B cell (primary cell): ENCODE results near the gene RALA. TPM values are rescaled to one million over a fixed set of nuclear protein-coding genes. Genes with fewer than 3 reads are reported as not detected.

Experiments
- ATAC-seq: fragments of 200-7000 bp; cut with Tn5 transposase; one replicate; pipeline ENCODE4 v1.10.0; 2021; ENCODE audit warnings: low read depth, mild to moderate bottlenecking, moderate number of reproducible peaks, moderate library complexity
- CTCF ChIA-PET: fragments of 350-600 bp; sonication (Branson Sonifier 250); formaldehyde crosslinking; loops from one replicate; lab custom pipeline; 2021; ENCODE audit warnings: antibody characterized with exemption, inconsistent platforms; lab: Charles Lee
- POLR2A ChIA-PET: fragments of 350-600 bp; sonication (Branson Sonifier 250); formaldehyde crosslinking; loops from one replicate; lab custom pipeline; 2021; ENCODE audit warnings: antibody characterized with exemption; lab: Charles Lee
- DNase-seq: peaks from one replicate; pipeline ENCODE4 v3.0.0; 2013
- H2AFZ ChIP-seq: 2 replicates; pipeline ENCODE4 v1.6.1; 2012; ENCODE audit warnings: mild to moderate bottlenecking, low read depth, low read length; ENCODE audit not compliant: insufficient read depth, poor library complexity, severe bottlenecking
- H3K27ac ChIP-seq, 2 donors: 1 replicate in 1 of 2; 2 replicates in 1 of 2; pipeline ENCODE4 v1.5.1; 2012 to 2013; ENCODE audit warnings: low read length in 2 of 2, mild to moderate bottlenecking in 2 of 2, moderate library complexity in 1 of 2
- H3K27me3 ChIP-seq, 4 experiments: fragments of 200-600 bp in 1 of 4; sonication (generic) in 1 of 4; replicated peaks in 1 of 4; 1 replicate in 2 of 4; 2 replicates in 2 of 4; pipeline versions ENCODE4 v1.6.1 to v1.7.0; 2013 to 2016; ENCODE audit warnings: low read length in 3 of 4, mild to moderate bottlenecking in 2 of 4, mixed read lengths in 1 of 4, moderate library complexity in 1 of 4; ENCODE audit not compliant: insufficient read depth in 4 of 4, control insufficient read depth in 3 of 4; ENCODE audit errors: control extremely low read depth in 1 of 4
- H3K36me3 ChIP-seq, 2 experiments: replicated peaks in 1 of 2; 1 replicate in 1 of 2; 2 replicates in 1 of 2; pipeline versions ENCODE4 v1.6.1 to v1.7.1; 2013; ENCODE audit warnings: low read length in 1 of 2; ENCODE audit not compliant: insufficient read depth in 2 of 2, control insufficient read depth in 1 of 2; ENCODE audit errors: control extremely low read depth in 1 of 2, extremely low read depth in 1 of 2
- H3K4me1 ChIP-seq, 2 donors: fragments of 200-600 bp in 1 of 2; sonication (generic) in 1 of 2; 1 replicate in 1 of 2; 2 replicates in 1 of 2; pipeline versions ENCODE4 v1.5.1 to v1.6.1; 2013 to 2017; ENCODE audit warnings: low read length in 2 of 2; ENCODE audit not compliant: control insufficient read depth in 2 of 2, insufficient read depth in 2 of 2
- H3K4me2 ChIP-seq: replicated peaks from 2 replicates; pipeline ENCODE3; 2012; ENCODE audit warnings: mild to moderate bottlenecking, low read depth, low read length; ENCODE audit not compliant: poor library complexity, severe bottlenecking
- H3K4me3 ChIP-seq, 5 experiments: fragments of 200-600 bp in 1 of 5; sonication (generic) in 1 of 5; 1 replicate in 3 of 5; 2 replicates in 2 of 5; pipeline versions ENCODE4 v1.5.1 to v1.7.0; 2011 to 2016; ENCODE audit warnings: low read length in 4 of 5, mild to moderate bottlenecking in 4 of 5, low read depth in 2 of 5, control low read depth in 1 of 5, moderate library complexity in 1 of 5; ENCODE audit not compliant: insufficient read depth in 1 of 5; ENCODE audit errors: control extremely low read depth in 1 of 5, extremely low read depth in 1 of 5
- H3K79me2 ChIP-seq: fragments of 200-600 bp; sonication (generic); one replicate; pipeline ENCODE4 v1.6.0; 2016; ENCODE audit warnings: low read length; ENCODE audit not compliant: control insufficient read depth, insufficient read depth
- H3K9ac ChIP-seq: fragments of 200-600 bp; sonication (generic); 2 replicates; pipeline ENCODE4 v1.6.1; 2017; ENCODE audit warnings: mild to moderate bottlenecking, low read length, moderate library complexity
- H3K9me3 ChIP-seq, 3 donors: one replicate each; pipeline versions ENCODE4 v1.6.1 to v1.7.1; 2013; ENCODE audit warnings: low read length in 2 of 3; ENCODE audit not compliant: control insufficient read depth in 2 of 3, insufficient read depth in 1 of 3; ENCODE audit errors: control extremely low read depth in 1 of 3
- H4K20me1 ChIP-seq: 2 replicates; pipeline ENCODE4 v1.6.0; 2012; ENCODE audit warnings: mild to moderate bottlenecking, low read length; ENCODE audit not compliant: insufficient read depth, control insufficient read depth, poor library complexity, severe bottlenecking
- H3K27ac Mint-ChIP-seq: one replicate; pipeline ENCODE4 v1.8.0; 2021; ENCODE audit warnings: mixed read lengths
- H3K27me3 Mint-ChIP-seq: one replicate; pipeline ENCODE4 v1.8.0; 2021; ENCODE audit warnings: mixed read lengths
- H3K4me1 Mint-ChIP-seq: one replicate; pipeline ENCODE4 v1.8.0; 2021; ENCODE audit warnings: mixed read lengths
- H3K4me3 Mint-ChIP-seq: one replicate; pipeline ENCODE4 v1.8.0; 2021; ENCODE audit warnings: mixed read lengths
- H3K9me3 Mint-ChIP-seq: one replicate; pipeline ENCODE4 v1.8.0; 2022; ENCODE audit warnings: mixed read lengths; ENCODE audit not compliant: insufficient read depth
- CTCF ChIP-seq: fragments of 200-600 bp; IDR thresholded peaks from one replicate; pipeline ENCODE4 v1.8.0; 2022; ENCODE audit warnings: antibody characterized with exemption, mild to moderate bottlenecking
- EZH2 ChIP-seq: IDR thresholded peaks from 2 replicates; pipeline ENCODE4 v1.6.1; 2012; ENCODE audit warnings: borderline replicate concordance, low read depth, mild to moderate bottlenecking, moderate library complexity, low read length; ENCODE audit not compliant: insufficient read depth, poor library complexity, severe bottlenecking
- WGBS: methylation state at CpG from one replicate; pipeline ENCODE4 v1.1.5; 2013; ENCODE audit warnings: missing lambda C conversion rate; ENCODE audit not compliant: insufficient coverage; 5-methylcytosine and 5-hydroxymethylcytosine counted together
- intact Hi-C: fragments of 100-400 bp; cut with micrococcal nuclease; formaldehyde crosslinking; loops from one replicate; pipeline ENCODE4 v1.10.0; 2022
- polyA plus RNA-seq: library from polyadenylated mRNA; depleted of rRNA; stranded (reverse); fragments of >200 nt; gene quantifications from 2 replicates; pipeline ENCODE4 v1.2.3, GENCODE V29; 2012
- total RNA-seq, 2 donors: library from RNA; stranded (reverse); fragments of 120-200 nt in 1 of 2; gene quantifications; 1 replicate in 1 of 2; 2 replicates in 1 of 2; pipeline versions ENCODE4 v1.2.3 to v1.2.4, GENCODE V29; 2013 to 2022

The RALA gene
- total and polyA plus RNA-seq, 2 donors (not counting 1 experiment from before 2014, with no cell fraction given): 9.3 to 29.8 TPM

GRCh38 chr7:39753823-39754325 is 130.5 kb downstream of the RALA start:
- Histone ChIP-seq H3K36me3 (no peaks in the 10 kb centered on the region), H3K27ac (no peak overlapping the region), H3K4me1 (peaks cover 0 to 3% of the 10 kb centered on the region in 2 donors), H4K20me1 (peaks cover 15% of the 10 kb centered on the region), H3K27me3 (no peaks in the 10 kb centered on the region), H3K4me2 (no peak overlapping the region), H3K9me3 (no peaks in the 10 kb centered on the region), H2AFZ (no peak overlapping the region), H3K4me3 (no peak overlapping the region), H3K9ac (no peak overlapping the region), H3K79me2 (peaks cover 51% of the 10 kb centered on the region)
- ATAC-seq (no peak), DNase-seq (no peak)
- Mint-ChIP-seq H3K4me1 (peaks cover 9% of the 10 kb centered on the region), H3K27me3 (no peaks in the 10 kb centered on the region), H3K4me3 (no peak overlapping the region), H3K27ac (no peak overlapping the region), H3K9me3 (no peaks in the 10 kb centered on the region)
- WGBS: 98% methylated on average over 29 of the region's 29 CpGs
- TF ChIP-seq CTCF (no peak), EZH2 (no peak)
- CTCF ChIA-PET: interaction anchor here (1.1 kb wide), 1 partner anchor 174 kb away, joined by 3 read pairs; no protein-coding TSS in a partner anchor
- intact Hi-C loops: no loop called here
- POLR2A ChIA-PET: no interaction called here

GRCh38 chr7:39754326-39755120 is 131.2 kb downstream of the RALA start:
- TF ChIP-seq CTCF (no peak), EZH2 (no peak)
- no peak for ATAC-seq
- WGBS: 92% methylated on average over 9 of the region's 17 CpGs
- H2AFZ ChIP-seq: no peak overlapping the region
- no peaks in the 10 kb centered on the region for H3K9me3 ChIP-seq
- no peak overlapping the region for H3K27ac ChIP-seq
- peaks cover 0 to 2% of the 10 kb centered on the region in 2 donors for H3K4me1 ChIP-seq
- H4K20me1 ChIP-seq: peaks cover 14% of the 10 kb centered on the region
- no peak overlapping the region for H3K4me3 Mint-ChIP-seq
- H3K27ac Mint-ChIP-seq: no peak overlapping the region
- intact Hi-C loops: no loop called here
- H3K79me2 ChIP-seq: peaks cover 48% of the 10 kb centered on the region
- no peak overlapping the region for H3K9ac ChIP-seq
- H3K9me3 Mint-ChIP-seq: no peaks in the 10 kb centered on the region
- H3K4me2 ChIP-seq: no peak overlapping the region
- H3K36me3 ChIP-seq: no peaks in the 10 kb centered on the region
- H3K27me3 ChIP-seq: no peaks in the 10 kb centered on the region
- H3K4me1 Mint-ChIP-seq: peaks cover 3% of the 10 kb centered on the region
- no peak for DNase-seq
- POLR2A ChIA-PET: no interaction called here
- CTCF ChIA-PET: no interaction called here
- no peaks in the 10 kb centered on the region for H3K27me3 Mint-ChIP-seq
- H3K4me3 ChIP-seq: no peak overlapping the region
